ENCODE data around the gene NFKB2.

DNA sequence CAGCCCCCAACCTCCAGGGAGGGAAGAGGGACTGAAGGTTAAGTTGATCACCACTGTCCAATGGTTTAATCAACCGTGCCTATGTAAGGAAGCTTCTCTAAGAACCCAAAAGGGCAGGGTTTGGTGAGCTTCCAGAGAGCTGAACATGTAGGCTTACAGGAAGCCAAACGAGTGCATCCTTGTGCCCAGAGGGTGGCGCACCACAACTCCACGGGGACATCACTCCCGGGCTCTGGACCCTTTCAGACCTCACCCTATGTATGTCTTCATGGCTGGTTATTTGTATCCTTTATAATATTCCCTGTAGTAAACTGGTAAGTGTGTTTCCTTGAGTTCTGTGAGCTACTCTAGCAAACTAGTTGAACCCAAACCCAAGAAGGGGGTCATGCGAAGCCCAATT is 11.5 kb upstream of the NFKB2 start:
- no peak for TF ChIP-seq EP300 (IDR thresholded peaks at IDR 0.05; ENCODE audit: borderline replicate concordance)
- TF ChIP-seq FOXM1 (IDR thresholded peaks at IDR 0.05; ENCODE audit: borderline replicate concordance, low read depth), result no peak
- TF ChIP-seq RAD21 (IDR thresholded peaks at IDR 0.05; ENCODE audit: low read depth), result no peak
- TF ChIP-seq EGR1 (IDR thresholded peaks at IDR 0.05), result no peak
- no peak for TF ChIP-seq CREB1 (IDR thresholded peaks at IDR 0.05; ENCODE audit: low read depth)
- no peak for TF ChIP-seq CEBPB (IDR thresholded peaks at IDR 0.05)
- no peak for TF ChIP-seq YY1 (IDR thresholded peaks at IDR 0.05; ENCODE audit: low read depth)
- TF ChIP-seq, protein P1, sequence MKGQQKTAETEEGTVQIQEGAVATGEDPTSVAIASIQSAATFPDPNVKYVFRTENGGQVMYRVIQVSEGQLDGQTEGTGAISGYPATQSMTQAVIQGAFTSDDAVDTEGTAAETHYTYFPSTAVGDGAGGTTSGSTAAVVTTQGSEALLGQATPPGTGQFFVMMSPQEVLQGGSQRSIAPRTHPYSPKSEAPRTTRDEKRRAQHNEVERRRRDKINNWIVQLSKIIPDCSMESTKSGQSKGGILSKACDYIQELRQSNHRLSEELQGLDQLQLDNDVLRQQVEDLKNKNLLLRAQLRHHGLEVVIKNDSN (IDR thresholded peaks at IDR 0.05), result no peak
- TF ChIP-seq NFIC (IDR thresholded peaks at IDR 0.05), result no peak
- TF ChIP-seq, protein P2, sequence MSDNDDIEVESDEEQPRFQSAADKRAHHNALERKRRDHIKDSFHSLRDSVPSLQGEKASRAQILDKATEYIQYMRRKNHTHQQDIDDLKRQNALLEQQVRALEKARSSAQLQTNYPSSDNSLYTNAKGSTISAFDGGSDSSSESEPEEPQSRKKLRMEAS (IDR thresholded peaks at IDR 0.05), result no peak
- TF ChIP-seq, protein P3, sequence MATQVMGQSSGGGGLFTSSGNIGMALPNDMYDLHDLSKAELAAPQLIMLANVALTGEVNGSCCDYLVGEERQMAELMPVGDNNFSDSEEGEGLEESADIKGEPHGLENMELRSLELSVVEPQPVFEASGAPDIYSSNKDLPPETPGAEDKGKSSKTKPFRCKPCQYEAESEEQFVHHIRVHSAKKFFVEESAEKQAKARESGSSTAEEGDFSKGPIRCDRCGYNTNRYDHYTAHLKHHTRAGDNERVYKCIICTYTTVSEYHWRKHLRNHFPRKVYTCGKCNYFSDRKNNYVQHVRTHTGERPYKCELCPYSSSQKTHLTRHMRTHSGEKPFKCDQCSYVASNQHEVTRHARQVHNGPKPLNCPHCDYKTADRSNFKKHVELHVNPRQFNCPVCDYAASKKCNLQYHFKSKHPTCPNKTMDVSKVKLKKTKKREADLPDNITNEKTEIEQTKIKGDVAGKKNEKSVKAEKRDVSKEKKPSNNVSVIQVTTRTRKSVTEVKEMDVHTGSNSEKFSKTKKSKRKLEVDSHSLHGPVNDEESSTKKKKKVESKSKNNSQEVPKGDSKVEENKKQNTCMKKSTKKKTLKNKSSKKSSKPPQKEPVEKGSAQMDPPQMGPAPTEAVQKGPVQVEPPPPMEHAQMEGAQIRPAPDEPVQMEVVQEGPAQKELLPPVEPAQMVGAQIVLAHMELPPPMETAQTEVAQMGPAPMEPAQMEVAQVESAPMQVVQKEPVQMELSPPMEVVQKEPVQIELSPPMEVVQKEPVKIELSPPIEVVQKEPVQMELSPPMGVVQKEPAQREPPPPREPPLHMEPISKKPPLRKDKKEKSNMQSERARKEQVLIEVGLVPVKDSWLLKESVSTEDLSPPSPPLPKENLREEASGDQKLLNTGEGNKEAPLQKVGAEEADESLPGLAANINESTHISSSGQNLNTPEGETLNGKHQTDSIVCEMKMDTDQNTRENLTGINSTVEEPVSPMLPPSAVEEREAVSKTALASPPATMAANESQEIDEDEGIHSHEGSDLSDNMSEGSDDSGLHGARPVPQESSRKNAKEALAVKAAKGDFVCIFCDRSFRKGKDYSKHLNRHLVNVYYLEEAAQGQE (IDR thresholded peaks at IDR 0.05; ENCODE audit: low read depth), result no peak
- no peak for TF ChIP-seq TEAD4 (IDR thresholded peaks at IDR 0.05)

Data from Ishikawa (cell line).